Measurements from ENCODE around the gene NCOA5. TPM values are rescaled to one million over a fixed set of nuclear protein-coding genes. Genes with fewer than 3 reads are reported as not detected.

The NCOA5 gene
- total and polyA plus RNA-seq, 7 experiments from 2014 or later = 15.7 to 47.6 (median 39.4) TPM

DNA sequence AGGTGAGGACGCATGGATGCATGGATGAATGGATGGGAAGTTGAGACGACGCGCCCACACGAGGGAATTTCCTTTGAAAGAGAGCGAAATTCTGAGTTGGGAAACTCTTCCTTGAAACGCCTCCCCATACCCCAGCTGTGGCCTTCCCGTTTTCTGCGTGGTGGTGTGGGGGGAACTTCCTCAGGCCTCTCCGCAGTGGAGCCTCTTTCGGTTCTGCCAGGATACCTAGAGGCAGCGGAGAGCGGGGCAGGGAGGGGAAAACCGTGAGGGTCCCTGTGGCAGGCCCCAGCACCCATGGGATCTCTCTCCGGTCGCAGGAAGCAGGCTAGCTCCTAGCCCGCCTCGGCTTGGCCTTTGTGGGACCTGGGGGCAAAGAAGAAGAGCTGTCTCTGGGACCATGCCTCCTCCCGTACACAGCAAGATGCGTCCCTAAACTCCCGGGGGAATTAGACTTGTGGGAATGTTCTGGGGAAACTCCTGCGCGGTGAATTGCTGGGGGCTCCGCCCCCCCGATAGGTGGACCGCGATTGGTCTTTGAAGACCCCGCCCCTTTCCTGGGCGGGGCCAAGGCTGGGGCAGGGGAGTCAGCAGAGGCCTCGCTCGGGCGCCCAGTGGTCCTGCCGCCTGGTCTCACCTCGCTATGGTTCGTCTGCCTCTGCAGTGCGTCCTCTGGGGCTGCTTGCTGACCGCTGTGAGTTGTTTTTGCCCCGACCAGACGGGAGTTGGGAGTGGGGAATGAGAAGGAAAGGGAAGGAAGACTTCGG, 28.1 kb upstream of the NCOA5 start, which contains the start of gene CD40:
CD40 (plus strand) TSS at position 611 of the 764 bp plus-strand sequence; CDS start at position 641, 30 bp downstream.
- H3K27ac Mint-ChIP-seq = peak within 1 kb of the TSS in 7 of 9 donors; percentile 12 to 89 (median 77)
- peak within 1 kb of the TSS; percentile 72 for H3K4me3 ChIP-seq (ENCODE audit: low read length)
- H3K27me3 ChIP-seq (ENCODE audit: control insufficient read depth in 2 of 2, insufficient read depth in 2 of 2, low read length in 2 of 2) = no peaks in the 10 kb centered on the region
- peaks cover 0 to 29% (median 9%) of the 10 kb centered on the region in 5 donors for H3K27me3 Mint-ChIP-seq
- ChIA-PET CTCF (interaction anchor here (0.6 to 0.7 kb wide), 2 partner anchors 112 to 141 kb away, joined by 3 read pairs; no protein-coding TSS in a partner anchor), POLR2A (interaction anchor here (1.4 kb wide), 1 partner anchor 29 kb away, joined by 4 read pairs; no protein-coding TSS in a partner anchor)
- DNase-seq (peak; percentile 61 to 75 (median 66)), ATAC-seq (peak; percentile 96)
- H3K36me3 Mint-ChIP-seq = peaks cover 0 to 6% (median 0%) of the 10 kb centered on the region in 5 donors
- no peaks in the 10 kb centered on the region for H3K9me3 ChIP-seq (ENCODE audit: control insufficient read depth in 2 of 3, low read length in 3 of 3)
- intact Hi-C loops (cut with micrococcal nuclease) = loop anchor here in 1 of 2 donors (1.0 kb wide), 1 partner anchor 29 kb away; the partner anchor contains the start of gene NCOA5
- peaks cover 0 to 5% of the 10 kb centered on the region in 2 donors for H3K4me1 ChIP-seq (ENCODE audit: control insufficient read depth in 2 of 2, insufficient read depth in 2 of 2, low read length in 2 of 2)
- peaks cover 12 to 35% (median 23%) of the 10 kb centered on the region in 7 donors for H3K4me1 Mint-ChIP-seq
- H3K36me3 ChIP-seq (ENCODE audit: control insufficient read depth in 2 of 3, insufficient read depth in 3 of 3, low read length in 3 of 3) = peaks cover 0 to 5% (median 0%) of the 10 kb centered on the region in 3 experiments
- H3K9me3 Mint-ChIP-seq = peaks cover 0 to 2% (median 0%) of the 10 kb centered on the region in 11 donors
- peak within 1 kb of the TSS; percentile 56 for H3K27ac ChIP-seq (ENCODE audit: low read depth, low read length)
- H3K4me3 Mint-ChIP-seq = peak within 1 kb of the TSS; percentile 89 to 96 (median 92)

DNA sequence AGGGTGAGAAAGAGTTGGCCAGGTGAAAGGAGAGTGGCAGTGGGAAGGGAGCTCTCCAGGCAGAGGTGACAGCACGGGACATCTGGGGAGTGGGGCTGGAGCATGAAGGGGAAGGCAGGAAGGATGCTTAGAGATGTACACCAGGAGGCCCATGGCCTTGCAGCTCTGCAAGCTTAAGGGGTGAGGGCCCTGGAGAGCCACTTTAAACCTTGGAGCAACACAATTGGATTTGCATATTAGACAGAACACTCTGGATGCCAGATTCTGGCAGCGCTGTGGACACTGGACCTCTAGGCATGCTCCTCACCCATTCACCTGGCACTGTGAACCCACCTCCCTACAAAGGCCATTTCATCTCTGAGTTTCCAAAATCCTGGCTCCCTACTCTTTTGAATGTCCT, 24.7 kb upstream of the NCOA5 start:
- Mint-ChIP-seq H3K4me1 (peaks cover 8 to 27% (median 20%) of the 10 kb centered on the region in 7 donors), H3K36me3 (no peaks in the 10 kb centered on the region), H3K27ac (no peak overlapping the region), H3K9me3 (peaks cover 0 to 2% (median 0%) of the 10 kb centered on the region in 11 donors), H3K4me3 (peak overlapping the region in 1 of 10 donors; percentile 49), H3K27me3 (peaks cover 8 to 51% (median 27%) of the 10 kb centered on the region in 5 donors)
- intact Hi-C loops (cut with micrococcal nuclease) = no loop called here
- H3K27me3 ChIP-seq (ENCODE audit: control insufficient read depth in 2 of 2, insufficient read depth in 2 of 2, low read length in 2 of 2) = no peaks in the 10 kb centered on the region
- ChIA-PET CTCF (no interaction called here), POLR2A (interaction anchor here (0.7 kb wide), 1 partner anchor 222 kb away, joined by 3 read pairs; no protein-coding TSS in a partner anchor)
- H3K9me3 ChIP-seq (ENCODE audit: control insufficient read depth in 2 of 3, low read length in 3 of 3) = no peaks in the 10 kb centered on the region
- ATAC-seq = no peak
- H3K36me3 ChIP-seq (ENCODE audit: control insufficient read depth in 2 of 3, insufficient read depth in 3 of 3, low read length in 3 of 3) = no peaks in the 10 kb centered on the region
- peaks cover 0 to 5% of the 10 kb centered on the region in 2 donors for H3K4me1 ChIP-seq (ENCODE audit: control insufficient read depth in 2 of 2, insufficient read depth in 2 of 2, low read length in 2 of 2)
- no peak for DNase-seq
- no peak overlapping the region for H3K27ac ChIP-seq (ENCODE audit: low read depth, low read length)
- H3K4me3 ChIP-seq (ENCODE audit: low read length) = no peak overlapping the region

DNA sequence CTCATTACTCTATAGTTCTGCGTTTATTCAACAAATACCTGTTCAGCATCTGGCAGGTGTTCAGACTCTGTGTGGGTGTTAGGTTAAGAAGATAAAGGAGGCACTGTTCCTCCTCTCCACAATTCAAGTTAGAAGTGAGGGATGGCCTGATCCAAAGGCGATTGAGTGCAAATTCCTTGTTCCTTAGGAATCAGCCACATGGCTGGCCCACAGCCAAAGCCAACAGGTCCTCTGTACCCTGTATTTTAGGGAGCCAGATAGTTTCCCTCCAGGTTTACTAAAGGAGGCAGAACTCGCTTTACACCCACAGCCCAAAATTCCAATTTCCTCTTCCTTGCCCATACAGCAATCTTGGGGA, 23.3 kb upstream of the NCOA5 start:
- Mint-ChIP-seq H3K9me3 (peaks cover 0 to 2% (median 0%) of the 10 kb centered on the region in 11 donors), H3K4me1 (peaks cover 4 to 23% (median 11%) of the 10 kb centered on the region in 7 donors), H3K36me3 (no peaks in the 10 kb centered on the region), H3K4me3 (no peak overlapping the region), H3K27ac (no peak overlapping the region), H3K27me3 (peaks cover 14 to 55% (median 39%) of the 10 kb centered on the region in 5 donors)
- no peak overlapping the region for H3K4me3 ChIP-seq (ENCODE audit: low read length)
- ChIA-PET CTCF (no interaction called here), POLR2A (no interaction called here)
- H3K36me3 ChIP-seq (ENCODE audit: control insufficient read depth in 2 of 3, insufficient read depth in 3 of 3, low read length in 3 of 3) = no peaks in the 10 kb centered on the region
- no peak for DNase-seq
- H3K27ac ChIP-seq (ENCODE audit: low read depth, low read length) = no peak overlapping the region
- no peaks in the 10 kb centered on the region for H3K27me3 ChIP-seq (ENCODE audit: control insufficient read depth in 2 of 2, insufficient read depth in 2 of 2, low read length in 2 of 2)
- no peak for ATAC-seq
- intact Hi-C loops (cut with micrococcal nuclease) = no loop called here
- no peaks in the 10 kb centered on the region for H3K9me3 ChIP-seq (ENCODE audit: control insufficient read depth in 2 of 3, low read length in 3 of 3)
- no peaks in the 10 kb centered on the region for H3K4me1 ChIP-seq (ENCODE audit: control insufficient read depth in 2 of 2, insufficient read depth in 2 of 2, low read length in 2 of 2)

DNA sequence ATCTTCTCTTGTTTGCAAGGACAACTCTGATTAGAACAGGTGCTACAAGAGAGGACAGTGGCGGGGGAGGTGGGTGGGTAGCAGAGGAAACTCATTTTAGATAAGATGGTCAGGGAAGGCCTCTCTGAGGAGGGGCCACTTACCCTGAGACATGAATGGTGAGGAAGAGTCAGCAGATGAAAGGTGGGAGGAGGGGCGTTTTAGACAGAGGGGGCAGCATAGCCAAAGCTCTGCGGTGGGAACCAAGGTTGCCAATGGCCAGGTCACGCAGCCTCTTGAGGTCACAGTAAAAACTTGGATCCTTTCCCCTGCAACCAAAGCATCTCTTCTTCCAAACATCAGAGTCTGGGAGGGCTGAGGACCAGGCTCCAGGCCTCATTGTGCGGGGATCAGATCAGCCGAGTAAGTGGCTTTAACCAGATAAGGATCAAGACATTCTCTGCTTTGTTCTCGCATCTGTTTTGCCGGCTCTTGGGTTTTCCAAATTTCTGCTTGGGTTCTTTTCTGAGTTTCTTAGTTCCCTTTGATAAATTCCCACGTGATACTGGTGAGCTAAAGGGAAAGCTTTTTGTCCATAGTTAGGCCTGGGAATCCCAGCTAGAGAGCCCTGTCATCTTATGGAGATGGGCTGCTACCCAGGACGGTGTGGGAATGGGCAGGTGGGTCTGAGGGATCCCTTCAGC, 22.8 kb upstream of the NCOA5 start:
- ATAC-seq (no peak), DNase-seq (no peak)
- H3K27me3 Mint-ChIP-seq = peaks cover 14 to 54% (median 39%) of the 10 kb centered on the region in 5 donors
- H3K9me3 Mint-ChIP-seq = peaks cover 0 to 2% (median 0%) of the 10 kb centered on the region in 11 donors
- Histone ChIP-seq H3K27me3 (ENCODE audit: control insufficient read depth in 2 of 2, insufficient read depth in 2 of 2, low read length in 2 of 2) (no peaks in the 10 kb centered on the region), H3K4me3 (ENCODE audit: low read length) (no peak overlapping the region), H3K9me3 (ENCODE audit: control insufficient read depth in 2 of 3, low read length in 3 of 3) (no peaks in the 10 kb centered on the region), H3K27ac (ENCODE audit: low read depth, low read length) (no peak overlapping the region), H3K4me1 (ENCODE audit: control insufficient read depth in 2 of 2, insufficient read depth in 2 of 2, low read length in 2 of 2) (no peaks in the 10 kb centered on the region), H3K36me3 (ENCODE audit: control insufficient read depth in 2 of 3, insufficient read depth in 3 of 3, low read length in 3 of 3) (no peaks in the 10 kb centered on the region)
- peaks cover 0 to 18% (median 8%) of the 10 kb centered on the region in 7 donors for H3K4me1 Mint-ChIP-seq
- no peak overlapping the region for H3K4me3 Mint-ChIP-seq
- no peak overlapping the region for H3K27ac Mint-ChIP-seq
- H3K36me3 Mint-ChIP-seq = no peaks in the 10 kb centered on the region
- intact Hi-C loops (cut with micrococcal nuclease) = no loop called here
- ChIA-PET CTCF (no interaction called here), POLR2A (no interaction called here)

DNA sequence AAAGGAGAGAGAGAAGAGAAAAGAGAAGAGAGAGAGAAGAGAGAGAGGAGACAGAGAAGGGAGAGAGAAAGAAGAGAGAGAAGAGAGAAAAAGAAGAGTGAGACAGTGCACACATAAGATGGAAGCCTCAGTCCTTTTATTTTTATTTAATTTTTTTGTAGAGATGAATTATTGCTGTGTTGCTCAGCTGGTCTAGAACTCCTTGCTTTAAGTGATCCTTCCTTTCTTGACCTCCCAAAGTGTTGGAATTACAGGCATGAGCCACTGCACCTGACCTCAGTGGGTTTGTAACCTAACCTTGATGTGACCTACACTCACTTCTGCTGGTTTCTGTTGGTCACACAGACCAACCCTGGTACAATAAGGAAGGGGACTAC, 22.1 kb upstream of the NCOA5 start:
- Histone ChIP-seq H3K4me3 (ENCODE audit: low read length) (no peak overlapping the region), H3K36me3 (ENCODE audit: control insufficient read depth in 2 of 3, insufficient read depth in 3 of 3, low read length in 3 of 3) (no peaks in the 10 kb centered on the region), H3K9me3 (ENCODE audit: control insufficient read depth in 2 of 3, low read length in 3 of 3) (no peaks in the 10 kb centered on the region), H3K27me3 (ENCODE audit: control insufficient read depth in 2 of 2, insufficient read depth in 2 of 2, low read length in 2 of 2) (no peaks in the 10 kb centered on the region), H3K4me1 (ENCODE audit: control insufficient read depth in 2 of 2, insufficient read depth in 2 of 2, low read length in 2 of 2) (no peaks in the 10 kb centered on the region), H3K27ac (ENCODE audit: low read depth, low read length) (no peak overlapping the region)
- DNase-seq (no peak), ATAC-seq (no peak)
- ChIA-PET POLR2A (no interaction called here), CTCF (interaction anchor here (0.7 kb wide), 1 partner anchor 320 kb away, joined by 3 read pairs; the partner anchor contains the start of genes DNTTIP1 and WFDC3)
- Mint-ChIP-seq H3K27ac (no peak overlapping the region), H3K4me3 (no peak overlapping the region), H3K36me3 (no peaks in the 10 kb centered on the region), H3K27me3 (peaks cover 21 to 60% (median 45%) of the 10 kb centered on the region in 5 donors), H3K9me3 (peaks cover 0 to 2% (median 0%) of the 10 kb centered on the region in 11 donors), H3K4me1 (peaks cover 0 to 16% (median 4%) of the 10 kb centered on the region in 7 donors)
- intact Hi-C loops (cut with micrococcal nuclease) = no loop called here

DNA sequence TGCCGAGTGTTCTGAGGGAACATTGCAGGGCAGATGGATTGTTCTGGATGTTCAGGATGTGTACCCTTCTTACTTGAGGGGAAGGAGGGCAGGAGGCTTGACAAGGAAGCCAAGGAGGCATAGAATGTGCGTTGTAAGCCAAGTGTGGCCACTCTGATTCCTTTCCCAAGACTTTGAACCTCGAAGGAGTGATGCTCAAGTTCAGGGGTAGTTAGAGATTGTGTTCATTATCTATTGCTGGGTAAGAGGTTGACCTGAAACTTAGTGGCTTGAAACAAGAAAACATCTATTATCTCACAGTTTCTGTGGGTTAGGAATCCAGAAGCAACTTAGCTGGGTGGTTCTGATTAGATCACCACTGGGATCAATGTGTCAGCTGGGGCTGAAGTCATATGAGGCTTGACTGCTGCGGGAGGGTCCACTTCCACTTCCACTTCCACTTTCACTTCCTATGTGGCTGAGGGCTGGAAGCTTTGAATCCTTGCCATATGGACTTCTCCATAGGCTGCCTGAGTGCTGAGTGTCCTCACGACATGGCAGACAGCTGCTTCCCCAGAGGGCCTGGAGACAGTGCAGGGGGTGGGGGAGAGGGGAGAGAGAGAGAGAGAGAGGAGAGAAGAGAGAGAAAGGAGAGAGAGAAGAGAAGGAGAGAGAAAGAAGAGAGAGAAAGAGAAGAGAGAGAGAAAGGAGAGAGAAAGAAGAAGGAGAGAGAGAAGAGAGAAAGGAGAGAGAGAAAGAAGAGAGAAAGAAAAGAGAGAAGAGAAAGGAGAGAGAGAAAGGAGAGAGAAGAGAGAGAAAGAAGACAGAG, 21.5 kb upstream of the NCOA5 start:
- intact Hi-C loops (cut with micrococcal nuclease) = no loop called here
- Histone ChIP-seq H3K4me1 (ENCODE audit: control insufficient read depth in 2 of 2, insufficient read depth in 2 of 2, low read length in 2 of 2) (no peaks in the 10 kb centered on the region), H3K27ac (ENCODE audit: low read depth, low read length) (no peak overlapping the region), H3K36me3 (ENCODE audit: control insufficient read depth in 2 of 3, insufficient read depth in 3 of 3, low read length in 3 of 3) (no peaks in the 10 kb centered on the region), H3K9me3 (ENCODE audit: control insufficient read depth in 2 of 3, low read length in 3 of 3) (no peaks in the 10 kb centered on the region), H3K4me3 (ENCODE audit: low read length) (no peak overlapping the region), H3K27me3 (ENCODE audit: control insufficient read depth in 2 of 2, insufficient read depth in 2 of 2, low read length in 2 of 2) (no peaks in the 10 kb centered on the region)
- POLR2A ChIA-PET = no interaction called here
- H3K27me3 Mint-ChIP-seq = peaks cover 24 to 58% (median 50%) of the 10 kb centered on the region in 5 donors
- CTCF ChIA-PET = interaction anchor here (0.7 kb wide), 1 partner anchor 320 kb away, joined by 3 read pairs; the partner anchor contains the start of genes DNTTIP1 and WFDC3
- H3K36me3 Mint-ChIP-seq = no peaks in the 10 kb centered on the region
- no peak overlapping the region for H3K4me3 Mint-ChIP-seq
- no peak overlapping the region for H3K27ac Mint-ChIP-seq
- DNase-seq (no peak), ATAC-seq (peak; percentile 89)
- peaks cover 0 to 16% (median 4%) of the 10 kb centered on the region in 7 donors for H3K4me1 Mint-ChIP-seq
- H3K9me3 Mint-ChIP-seq = peaks cover 0 to 2% (median 0%) of the 10 kb centered on the region in 11 donors

Measured in naive thymus-derived CD4-positive, alpha-beta T cell (primary cell).